HG03039 (cell line): ENCODE results near the gene WDR53.
"Not testable (repeated sequence)": the region's sequence is repeated elsewhere in the genome, so short reads cannot be mapped to it uniquely, and the experiment has no call there.

Experiments used
- ATAC-seq: cut with Tn5 transposase; IDR thresholded peaks from one replicate; pipeline ENCODE4 v1.9.1; 2021; ENCODE audit warnings: mild to moderate bottlenecking, moderate library complexity; ENCODE audit not compliant: unreplicated experiment

Gene WDR53

GRCh38 chr3:196518966-196519717, 49.2 kb downstream of the WDR53 start:
- no peak for ATAC-seq

- no peak for ATAC-seq
Observed at GRCh38 chr3:196517919-196518318, 50.4 kb downstream of the WDR53 start.

- no peak for ATAC-seq
Observed at GRCh38 chr3:196517162-196517800, 51.1 kb downstream of the WDR53 start.

GRCh38 chr3:196514913-196515621, 53.3 kb downstream of the WDR53 start, which contains the start of gene SMCO1:
Gene SMCO1, minus strand, starts transcription at chr3:196515346. Its CDS starts 137 bp downstream, at chr3:196515209.
- ATAC-seq = no peak

- ATAC-seq = no peak
Observed at GRCh38 chr3:196514350-196514716, 54.0 kb downstream of the WDR53 start.

GRCh38 chr3:196513697-196514349, 54.5 kb downstream of the WDR53 start:
- no peak for ATAC-seq

- not testable (repeated sequence) for ATAC-seq
Observed at GRCh38 chr3:196511646-196512425, 56.5 kb downstream of the WDR53 start.

- ATAC-seq = not testable (repeated sequence)
Observed at GRCh38 chr3:196511108-196511507, 57.2 kb downstream of the WDR53 start.

GRCh38 chr3:196506687-196507086, 61.7 kb downstream of the WDR53 start:
- no peak for ATAC-seq

GRCh38 chr3:196504556-196504955, 63.8 kb downstream of the WDR53 start:
- no peak for ATAC-seq
